PC-3 (cell line): ENCODE results near the gene SH3BP4.

Source experiments
- EZH2 ChIP-seq: fragments of 300-600 bp; sonication (generic); IDR thresholded peaks from one replicate; pipeline ENCODE4 v1.6.1; 2017; ENCODE audit warnings: antibody characterized with exemption, mild to moderate bottlenecking, low read length; ENCODE audit not compliant: unreplicated experiment
- EZH2phosphoT487 ChIP-seq: fragments of 300-600 bp; sonication (generic); IDR thresholded peaks from 2 replicates; pipeline ENCODE4 v1.6.1; 2018; ENCODE audit warnings: mild to moderate bottlenecking, antibody characterized with exemption, low read length, borderline replicate concordance
- TF ChIP-seq, protein P1 (sequence below): fragments of 300-600 bp; sonication (generic); conservative IDR thresholded peaks from 2 replicates; pipeline ENCODE4 v1.5.1; 2017; ENCODE audit warnings: antibody characterized with exemption, low read depth, mild to moderate bottlenecking, low read length

- TF ChIP-seq, protein P1, sequence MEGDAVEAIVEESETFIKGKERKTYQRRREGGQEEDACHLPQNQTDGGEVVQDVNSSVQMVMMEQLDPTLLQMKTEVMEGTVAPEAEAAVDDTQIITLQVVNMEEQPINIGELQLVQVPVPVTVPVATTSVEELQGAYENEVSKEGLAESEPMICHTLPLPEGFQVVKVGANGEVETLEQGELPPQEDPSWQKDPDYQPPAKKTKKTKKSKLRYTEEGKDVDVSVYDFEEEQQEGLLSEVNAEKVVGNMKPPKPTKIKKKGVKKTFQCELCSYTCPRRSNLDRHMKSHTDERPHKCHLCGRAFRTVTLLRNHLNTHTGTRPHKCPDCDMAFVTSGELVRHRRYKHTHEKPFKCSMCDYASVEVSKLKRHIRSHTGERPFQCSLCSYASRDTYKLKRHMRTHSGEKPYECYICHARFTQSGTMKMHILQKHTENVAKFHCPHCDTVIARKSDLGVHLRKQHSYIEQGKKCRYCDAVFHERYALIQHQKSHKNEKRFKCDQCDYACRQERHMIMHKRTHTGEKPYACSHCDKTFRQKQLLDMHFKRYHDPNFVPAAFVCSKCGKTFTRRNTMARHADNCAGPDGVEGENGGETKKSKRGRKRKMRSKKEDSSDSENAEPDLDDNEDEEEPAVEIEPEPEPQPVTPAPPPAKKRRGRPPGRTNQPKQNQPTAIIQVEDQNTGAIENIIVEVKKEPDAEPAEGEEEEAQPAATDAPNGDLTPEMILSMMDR = no peak
- TF ChIP-seq EZH2phosphoT487 (no peak), EZH2 (no peak)
Measured at GRCh38 chr2:234929002-234929401, 22.8 kb upstream of the SH3BP4 start.
